Testis (tissue), 3 donors: ENCODE measurements around the gene PDK2. TPM values are rescaled to one million over a fixed set of nuclear protein-coding genes. Genes with fewer than 3 reads are reported as not detected.

Source experiments
- DNase-seq: peaks from one replicate; pipeline ENCODE4 v3.0.0-alpha.2; 2019
- H3K27ac ChIP-seq, 2 donors: fragments of 200-600 bp; sonication (generic); one replicate each; pipeline ENCODE4 v1.5.1; 2019
- H3K27me3 ChIP-seq: fragments of 200-600 bp; sonication (generic); one replicate; pipeline ENCODE4 v1.5.1; 2019
- H3K36me3 ChIP-seq: fragments of 200-600 bp; sonication (generic); one replicate; pipeline ENCODE4 v1.5.1; 2017; ENCODE audit warnings: low read depth; ENCODE audit errors: missing control alignments
- H3K4me1 ChIP-seq: fragments of 200-600 bp; sonication (generic); one replicate; pipeline ENCODE4 v1.5.1; 2019
- H3K4me3 ChIP-seq, 2 donors: fragments of 200-600 bp; sonication (generic); one replicate each; pipeline ENCODE4 v1.5.1; 2017 to 2019
- H3K9me3 ChIP-seq: fragments of 200-600 bp; sonication (generic); one replicate; pipeline ENCODE4 v1.5.1; 2017
- CTCF ChIP-seq, 3 experiments: fragments of 450-650 bp in 2 of 3; fragments of 200-600 bp in 1 of 3; sonication (generic) in 1 of 3; IDR thresholded peaks; one replicate each; pipeline ENCODE4 v1.5.1; 2016 to 2019; ENCODE audit warnings: antibody characterized with exemption in 3 of 3, mild to moderate bottlenecking in 2 of 3, moderate library complexity in 1 of 3
- POLR2A ChIP-seq: fragments of 450-650 bp; IDR thresholded peaks from one replicate; pipeline ENCODE4 v1.6.1; 2017; ENCODE audit warnings: antibody characterized with exemption, mild to moderate bottlenecking, moderate library complexity
- WGBS, 2 donors: methylation state at CpG; one replicate each; pipeline ENCODE4 v1.1.5; 2018; 5-methylcytosine and 5-hydroxymethylcytosine counted together
- intact Hi-C: fragments of 100-400 bp; cut with DNase I; formaldehyde crosslinking; loops from one replicate; pipeline ENCODE4 v1.15.1; 2023; ENCODE audit warnings: low total_unique reads
- polyA plus RNA-seq: library from polyadenylated mRNA; stranded (reverse); fragments of 350-450 nt; fragmentation: Illumina TruSeq; extraction: RNeasy Lipid Tissue Mini Kit (QIAGEN cat#74804); gene quantifications from one replicate; pipeline ENCODE4 v1.2.3, GENCODE V29; 2014; ENCODE audit warnings: low read depth, low replicate concordance; ENCODE audit not compliant: insufficient read depth
- total RNA-seq, 2 donors: library from RNA; depleted of rRNA; stranded (reverse); fragments of >200 nt; gene quantifications; one replicate each; pipeline ENCODE4 v1.2.3, GENCODE V29; 2016

Gene PDK2
- total and polyA plus RNA-seq, 3 donors from 2014 or later = 50.6 to 62.1 (median 56.4) TPM

GRCh38 chr17:50079334-50080095 lies 15.6 kb upstream of the PDK2 start:
- no peaks in the 10 kb centered on the region for H3K36me3 ChIP-seq
- no peaks in the 10 kb centered on the region for H3K4me1 ChIP-seq
- no peaks in the 10 kb centered on the region for H3K9me3 ChIP-seq
- intact Hi-C loops = no loop called here
- no peak overlapping the region for H3K4me3 ChIP-seq
- H3K27ac ChIP-seq = no peak overlapping the region
- no peak for TF ChIP-seq CTCF (IDR thresholded peaks at IDR 0.05)
- TF ChIP-seq POLR2A = no peak
- 74 to 90% methylated on average over 8 to 12 of the region's 12 CpGs for WGBS, 2 donors
- DNase-seq = no peak
- no peaks in the 10 kb centered on the region for H3K27me3 ChIP-seq

- 95% methylated on average over 6 to 11 of the region's 11 CpGs for WGBS, 2 donors
- Histone ChIP-seq H3K4me3 (no peak overlapping the region), H3K36me3 (no peaks in the 10 kb centered on the region), H3K27ac (no peak overlapping the region), H3K4me1 (no peaks in the 10 kb centered on the region), H3K9me3 (no peaks in the 10 kb centered on the region), H3K27me3 (no peaks in the 10 kb centered on the region)
- DNase-seq = no peak
- intact Hi-C loops = no loop called here
- TF ChIP-seq POLR2A (no peak), CTCF (IDR thresholded peaks at IDR 0.05) (no peak)
Observed at GRCh38 chr17:50080096-50080480, 15.1 kb upstream of the PDK2 start.

GRCh38 chr17:50080827-50081226 lies 14.3 kb upstream of the PDK2 start:
- Histone ChIP-seq H3K36me3 (no peaks in the 10 kb centered on the region), H3K27ac (no peak overlapping the region), H3K4me3 (no peak overlapping the region), H3K9me3 (no peaks in the 10 kb centered on the region), H3K27me3 (no peaks in the 10 kb centered on the region), H3K4me1 (no peaks in the 10 kb centered on the region)
- no peak for DNase-seq
- WGBS, 2 donors = 93 to 94% methylated on average over 7 of the region's 7 CpGs
- intact Hi-C loops = no loop called here
- no peak for TF ChIP-seq POLR2A
- no peak for TF ChIP-seq CTCF (IDR thresholded peaks at IDR 0.05)

GRCh38 chr17:50081757-50082156 lies 13.4 kb upstream of the PDK2 start:
- Histone ChIP-seq H3K36me3 (no peaks in the 10 kb centered on the region), H3K27me3 (no peaks in the 10 kb centered on the region), H3K9me3 (no peaks in the 10 kb centered on the region), H3K27ac (no peak overlapping the region), H3K4me3 (no peak overlapping the region), H3K4me1 (no peaks in the 10 kb centered on the region)
- WGBS, 2 donors = 88 to 91% methylated on average over 5 of the region's 5 CpGs
- intact Hi-C loops = no loop called here
- TF ChIP-seq POLR2A (no peak), CTCF (IDR thresholded peaks at IDR 0.05) (no peak)
- DNase-seq = no peak
